Measurements from ENCODE around the gene SLC5A2.
"Not testable (repeated sequence)": the region's sequence is repeated elsewhere in the genome, so short reads cannot be mapped to it uniquely, and the experiment has no call there.

Gene SLC5A2

DNA sequence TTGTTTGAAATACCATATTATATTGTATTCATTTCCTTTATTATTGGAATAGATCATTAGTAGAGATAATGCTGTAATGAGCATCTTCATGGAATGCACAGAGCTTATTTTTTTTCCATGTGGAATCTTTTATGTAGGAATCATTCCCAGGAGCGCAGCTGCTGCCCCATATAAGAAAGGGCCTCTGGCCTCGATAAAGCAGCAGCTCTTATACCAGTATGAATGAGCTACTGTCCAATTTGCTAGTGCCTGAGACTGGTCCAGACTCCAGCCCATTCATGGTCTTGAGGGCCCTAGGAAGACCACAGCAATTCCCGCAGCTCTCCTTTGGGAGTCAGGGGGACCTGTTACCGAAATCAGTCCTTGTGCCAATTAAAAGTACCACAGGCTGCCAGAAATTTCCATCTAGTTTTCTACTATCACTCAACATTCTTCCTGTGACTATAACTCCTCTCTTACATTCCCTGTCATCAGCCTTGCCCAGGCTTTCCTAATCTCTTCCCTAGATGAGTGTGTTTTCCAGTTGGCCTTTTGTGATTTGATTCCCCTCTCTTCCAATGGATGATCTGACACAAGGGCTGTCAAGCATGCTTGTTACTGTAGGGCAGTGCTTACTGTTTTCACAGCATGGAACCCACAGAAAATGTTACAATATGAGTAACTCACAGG, 42.3 kb upstream of the SLC5A2 start:
- H3K4me1 ChIP-seq (ENCODE audit: control extremely low read depth in 1 of 4, control insufficient read depth in 4 of 4, insufficient read depth in 4 of 4, low read length in 3 of 4): peaks cover 0 to 9% (median 4%) of the 10 kb centered on the region in 4 experiments
- CTCF ChIA-PET: interaction anchor here (1.2 to 2.1 kb wide), 6 partner anchors 11 to 140 kb away, joined by 3 to 9 read pairs (median 3); no protein-coding TSS in a partner anchor
- H3K9me3 ChIP-seq (ENCODE audit: control extremely low read depth in 1 of 5, control insufficient read depth in 4 of 5, insufficient read depth in 2 of 5, low read depth in 1 of 5, low read length in 4 of 5): no peaks in the 10 kb centered on the region
- no peak overlapping the region for H3K4me3 ChIP-seq (ENCODE audit: control insufficient read depth in 1 of 7, extremely low read depth in 1 of 7, insufficient read depth in 4 of 7, low read depth in 2 of 7, low read length in 6 of 7)
- WGBS (ENCODE audit: insufficient coverage): 95% methylated on average over 4 of the region's 4 CpGs
- DNase-seq: no peak
- POLR2A ChIA-PET: no interaction called here
- no peaks in the 10 kb centered on the region for H3K27me3 ChIP-seq (replicated peaks in 2 of 5; ENCODE audit: control insufficient read depth in 4 of 5, insufficient read depth in 5 of 5, low read length in 4 of 5)
- H3K36me3 ChIP-seq (ENCODE audit: control insufficient read depth in 4 of 4, insufficient read depth in 4 of 4, low read length in 3 of 4): no peaks in the 10 kb centered on the region
- H3K27ac ChIP-seq (ENCODE audit: insufficient read depth in 1 of 2, low read depth in 1 of 2, low read length in 2 of 2, poor library complexity in 1 of 2, severe bottlenecking in 2 of 2): no peak overlapping the region

DNA sequence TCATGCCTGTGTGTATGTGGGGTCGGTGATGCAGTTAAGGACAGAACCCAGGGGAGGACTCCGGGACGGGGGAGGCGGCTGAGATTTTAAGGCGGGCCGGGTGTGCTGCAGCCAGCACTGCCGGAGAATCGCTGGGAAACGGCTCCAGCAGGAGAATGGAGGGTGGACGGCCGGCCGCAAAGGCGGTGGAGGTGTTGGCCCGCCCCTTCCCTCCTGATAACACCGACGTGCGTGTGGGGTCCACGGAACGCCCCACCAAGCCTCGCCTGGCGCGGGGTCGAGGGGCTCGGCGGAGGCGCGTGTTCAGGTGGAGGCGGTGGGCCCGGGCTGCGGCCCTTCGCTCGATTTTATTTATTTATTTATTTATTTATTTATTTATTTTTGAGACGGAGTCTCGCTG, 41.0 kb upstream of the SLC5A2 start:
- DNase-seq: no peak
- Histone ChIP-seq H3K4me3 (ENCODE audit: control insufficient read depth in 1 of 7, extremely low read depth in 1 of 7, insufficient read depth in 4 of 7, low read depth in 2 of 7, low read length in 6 of 7) (peak overlapping the region in 2 of 7 experiments; percentile 84 to 89), H3K36me3 (ENCODE audit: control insufficient read depth in 4 of 4, insufficient read depth in 4 of 4, low read length in 3 of 4) (no peaks in the 10 kb centered on the region), H3K27ac (ENCODE audit: insufficient read depth in 1 of 2, low read depth in 1 of 2, low read length in 2 of 2, poor library complexity in 1 of 2, severe bottlenecking in 2 of 2) (no peak overlapping the region), H3K4me1 (ENCODE audit: control extremely low read depth in 1 of 4, control insufficient read depth in 4 of 4, insufficient read depth in 4 of 4, low read length in 3 of 4) (peaks cover 0 to 9% (median 4%) of the 10 kb centered on the region in 4 experiments), H3K27me3 (replicated peaks in 2 of 5; ENCODE audit: control insufficient read depth in 4 of 5, insufficient read depth in 5 of 5, low read length in 4 of 5) (no peaks in the 10 kb centered on the region), H3K9me3 (ENCODE audit: control extremely low read depth in 1 of 5, control insufficient read depth in 4 of 5, insufficient read depth in 2 of 5, low read depth in 1 of 5, low read length in 4 of 5) (peaks cover 0 to 5% (median 0%) of the 10 kb centered on the region in 5 experiments)
- ChIA-PET CTCF (interaction anchor here (0.6 to 4.1 kb wide), 18 partner anchors 10 to 427 kb away, joined by 3 to 36 read pairs (median 4); partner anchors contain the start of genes COX6A2, ITGAD and PYCARD), POLR2A (interaction anchor here (1.5 kb wide), 1 partner anchor 17 kb away, joined by 7 read pairs; no protein-coding TSS in a partner anchor)
- WGBS (ENCODE audit: insufficient coverage): 79% methylated on average over 21 of the region's 34 CpGs

DNA sequence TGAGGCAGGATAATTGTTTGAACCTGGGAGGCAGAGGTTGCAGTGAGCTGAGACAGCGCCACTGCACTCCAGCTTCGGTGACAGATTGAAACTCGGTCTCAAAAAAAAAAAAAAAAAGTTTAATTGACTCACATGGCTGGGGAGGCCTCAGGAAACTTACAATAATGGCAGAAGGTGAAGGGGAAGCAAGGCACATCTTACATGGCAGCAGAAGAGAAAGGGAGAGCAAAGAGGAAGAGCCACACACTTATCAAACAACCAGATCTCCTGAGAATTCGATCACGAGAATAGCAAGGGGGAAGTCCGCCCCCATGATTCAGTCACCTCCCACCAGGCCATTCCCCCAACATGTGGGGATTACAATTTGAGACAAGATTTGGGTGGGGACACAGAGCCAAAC, 37.0 kb upstream of the SLC5A2 start:
- POLR2A ChIA-PET; DNase-seq; H3K4me3 ChIP-seq (ENCODE audit: control insufficient read depth in 1 of 7, extremely low read depth in 1 of 7, insufficient read depth in 4 of 7, low read depth in 2 of 7, low read length in 6 of 7); H3K36me3 ChIP-seq (ENCODE audit: control insufficient read depth in 4 of 4, insufficient read depth in 4 of 4, low read length in 3 of 4); H3K27me3 ChIP-seq (replicated peaks in 2 of 5; ENCODE audit: control insufficient read depth in 4 of 5, insufficient read depth in 5 of 5, low read length in 4 of 5); H3K27ac ChIP-seq (ENCODE audit: insufficient read depth in 1 of 2, low read depth in 1 of 2, low read length in 2 of 2, poor library complexity in 1 of 2, severe bottlenecking in 2 of 2); H3K9me3 ChIP-seq (ENCODE audit: control extremely low read depth in 1 of 5, control insufficient read depth in 4 of 5, insufficient read depth in 2 of 5, low read depth in 1 of 5, low read length in 4 of 5); H3K4me1 ChIP-seq (ENCODE audit: control extremely low read depth in 1 of 4, control insufficient read depth in 4 of 4, insufficient read depth in 4 of 4, low read length in 3 of 4): not testable (repeated sequence)
- CTCF ChIA-PET: interaction anchor here (4.1 kb wide), 1 partner anchor 10 kb away, joined by 36 read pairs; no protein-coding TSS in a partner anchor
- 77% methylated on average over 6 of the region's 6 CpGs for WGBS (ENCODE audit: insufficient coverage)

DNA sequence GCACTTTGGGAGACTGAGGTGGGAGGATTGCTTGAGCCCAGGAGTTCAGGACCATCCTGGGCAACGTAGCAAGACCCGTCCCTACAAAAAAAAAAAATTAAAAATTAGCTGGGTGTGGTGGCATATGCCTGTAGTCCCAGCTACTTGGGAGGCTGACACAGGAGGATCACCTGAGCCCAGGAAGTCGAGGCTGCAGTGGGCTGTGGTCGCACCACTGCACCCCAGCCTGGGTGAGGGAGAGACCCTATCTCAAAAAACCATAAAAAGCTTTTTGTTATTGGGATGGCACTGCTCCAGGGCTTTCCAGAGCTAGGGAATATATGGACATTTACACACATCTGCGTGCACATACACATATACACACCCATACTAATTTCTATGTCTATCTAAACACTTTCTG, 31.7 kb upstream of the SLC5A2 start:
- no peak for DNase-seq
- Histone ChIP-seq H3K4me1 (ENCODE audit: control extremely low read depth in 1 of 4, control insufficient read depth in 4 of 4, insufficient read depth in 4 of 4, low read length in 3 of 4) (peaks cover 1 to 47% (median 35%) of the 10 kb centered on the region in 4 experiments), H3K27me3 (replicated peaks in 2 of 5; ENCODE audit: control insufficient read depth in 4 of 5, insufficient read depth in 5 of 5, low read length in 4 of 5) (no peaks in the 10 kb centered on the region), H3K4me3 (ENCODE audit: control insufficient read depth in 1 of 7, extremely low read depth in 1 of 7, insufficient read depth in 4 of 7, low read depth in 2 of 7, low read length in 6 of 7) (no peak overlapping the region), H3K27ac (ENCODE audit: insufficient read depth in 1 of 2, low read depth in 1 of 2, low read length in 2 of 2, poor library complexity in 1 of 2, severe bottlenecking in 2 of 2) (no peak overlapping the region), H3K36me3 (ENCODE audit: control insufficient read depth in 4 of 4, insufficient read depth in 4 of 4, low read length in 3 of 4) (peaks cover 0 to 7% (median 0%) of the 10 kb centered on the region in 4 experiments), H3K9me3 (ENCODE audit: control extremely low read depth in 1 of 5, control insufficient read depth in 4 of 5, insufficient read depth in 2 of 5, low read depth in 1 of 5, low read length in 4 of 5) (peaks cover 0 to 1% (median 0%) of the 10 kb centered on the region in 5 experiments)
- POLR2A ChIA-PET: interaction anchor here (0.6 kb wide), 2 partner anchors 21 to 52 kb away, joined by 3 to 5 read pairs; no protein-coding TSS in a partner anchor
- CTCF ChIA-PET: interaction anchor here (0.7 to 3.0 kb wide), 7 partner anchors 8 to 431 kb away, joined by 3 to 18 read pairs (median 5); partner anchors contain the start of gene ZNF843
- WGBS (ENCODE audit: insufficient coverage): 85% methylated on average over 2 of the region's 5 CpGs

DNA sequence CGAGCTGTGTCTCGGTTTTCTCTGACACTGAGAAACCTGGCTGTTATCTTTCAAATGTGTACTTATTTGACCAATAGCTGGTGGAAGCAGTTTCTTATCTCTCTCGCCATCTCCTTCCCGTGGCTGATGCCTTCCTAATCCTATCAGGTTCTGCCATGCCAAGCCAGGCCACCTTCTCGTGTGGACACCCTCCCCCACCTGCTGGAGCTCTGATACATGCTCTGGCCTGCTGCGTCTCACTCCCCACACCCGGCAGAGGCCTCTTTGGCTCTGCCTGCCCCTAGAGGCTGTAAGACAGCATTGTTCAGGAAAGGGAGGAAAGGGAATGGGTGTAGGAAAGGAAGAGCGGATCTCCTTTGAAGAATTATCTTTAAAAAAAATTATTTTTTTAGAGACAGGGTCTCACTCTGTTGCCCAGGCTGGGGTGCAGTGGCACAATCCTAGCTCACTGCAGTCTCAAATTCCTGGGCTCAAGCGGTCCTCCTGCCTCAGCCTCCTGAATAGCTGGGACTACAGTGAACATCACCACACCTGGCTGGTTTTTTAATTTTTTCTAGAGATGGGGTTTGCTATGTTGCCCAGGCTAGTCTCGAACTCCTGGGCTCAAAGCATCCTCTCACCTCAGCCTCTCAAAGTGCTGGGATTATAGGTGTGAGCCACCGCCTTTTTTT, 31.1 kb upstream of the SLC5A2 start:
- Histone ChIP-seq H3K4me1 (ENCODE audit: control extremely low read depth in 1 of 4, control insufficient read depth in 4 of 4, insufficient read depth in 4 of 4, low read length in 3 of 4) (peaks cover 1 to 53% (median 40%) of the 10 kb centered on the region in 4 experiments), H3K27me3 (replicated peaks in 2 of 5; ENCODE audit: control insufficient read depth in 4 of 5, insufficient read depth in 5 of 5, low read length in 4 of 5) (no peaks in the 10 kb centered on the region), H3K36me3 (ENCODE audit: control insufficient read depth in 4 of 4, insufficient read depth in 4 of 4, low read length in 3 of 4) (peaks cover 0 to 12% (median 2%) of the 10 kb centered on the region in 4 experiments), H3K4me3 (ENCODE audit: control insufficient read depth in 1 of 7, extremely low read depth in 1 of 7, insufficient read depth in 4 of 7, low read depth in 2 of 7, low read length in 6 of 7) (no peak overlapping the region), H3K9me3 (ENCODE audit: control extremely low read depth in 1 of 5, control insufficient read depth in 4 of 5, insufficient read depth in 2 of 5, low read depth in 1 of 5, low read length in 4 of 5) (no peaks in the 10 kb centered on the region), H3K27ac (ENCODE audit: insufficient read depth in 1 of 2, low read depth in 1 of 2, low read length in 2 of 2, poor library complexity in 1 of 2, severe bottlenecking in 2 of 2) (peak overlapping the region in 1 of 2 experiments; percentile 49)
- ChIA-PET CTCF (interaction anchor here (0.6 to 6.3 kb wide), 11 partner anchors 8 to 431 kb away, joined by 3 to 30 read pairs (median 4); partner anchors contain the start of gene ZNF843), POLR2A (interaction anchor here (0.6 kb wide), 2 partner anchors 22 to 51 kb away, joined by 3 to 5 read pairs; no protein-coding TSS in a partner anchor)
- DNase-seq: peak; percentile 48 to 75 (median 63)
- 20% methylated on average over 4 of the region's 11 CpGs for WGBS (ENCODE audit: insufficient coverage)

DNA sequence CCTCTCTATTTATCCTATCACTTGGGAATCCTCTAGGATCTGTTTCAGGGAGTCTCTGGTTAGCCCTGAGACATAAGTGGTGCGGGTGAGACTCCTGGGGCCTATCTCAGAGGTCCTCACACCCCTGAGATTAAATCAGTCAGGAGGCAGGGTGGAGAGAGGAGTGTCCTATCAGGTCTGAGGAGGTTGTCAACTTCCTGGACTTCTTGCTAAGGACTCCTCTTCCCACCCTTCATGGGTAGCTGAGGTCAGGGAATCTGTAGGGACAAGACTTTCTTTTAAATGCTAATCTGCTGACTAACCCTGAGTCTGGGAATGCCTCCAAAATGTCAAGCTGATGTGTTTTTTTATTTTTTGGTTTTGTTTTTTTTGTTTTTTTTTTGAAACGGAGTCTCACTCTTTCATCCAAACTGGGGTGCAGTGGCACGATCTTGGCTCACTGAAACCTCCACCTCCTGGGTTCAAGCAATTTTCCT, 30.3 kb upstream of the SLC5A2 start:
- 45% methylated on average over 1 of the region's 3 CpGs for WGBS (ENCODE audit: insufficient coverage)
- Histone ChIP-seq H3K27me3 (replicated peaks in 2 of 5; ENCODE audit: control insufficient read depth in 4 of 5, insufficient read depth in 5 of 5, low read length in 4 of 5) (no peaks in the 10 kb centered on the region), H3K27ac (ENCODE audit: insufficient read depth in 1 of 2, low read depth in 1 of 2, low read length in 2 of 2, poor library complexity in 1 of 2, severe bottlenecking in 2 of 2) (peak overlapping the region in 1 of 2 experiments; percentile 49), H3K4me3 (ENCODE audit: control insufficient read depth in 1 of 7, extremely low read depth in 1 of 7, insufficient read depth in 4 of 7, low read depth in 2 of 7, low read length in 6 of 7) (no peak overlapping the region), H3K9me3 (ENCODE audit: control extremely low read depth in 1 of 5, control insufficient read depth in 4 of 5, insufficient read depth in 2 of 5, low read depth in 1 of 5, low read length in 4 of 5) (no peaks in the 10 kb centered on the region), H3K36me3 (ENCODE audit: control insufficient read depth in 4 of 4, insufficient read depth in 4 of 4, low read length in 3 of 4) (peaks cover 0 to 16% (median 4%) of the 10 kb centered on the region in 4 experiments), H3K4me1 (ENCODE audit: control extremely low read depth in 1 of 4, control insufficient read depth in 4 of 4, insufficient read depth in 4 of 4, low read length in 3 of 4) (peaks cover 4 to 62% (median 49%) of the 10 kb centered on the region in 4 experiments)
- DNase-seq: no peak
- POLR2A ChIA-PET: no interaction called here
- CTCF ChIA-PET: interaction anchor here (0.6 to 6.3 kb wide), 9 partner anchors 8 to 416 kb away, joined by 3 to 30 read pairs (median 5); partner anchors contain the start of gene ZNF843
